Endodermal cell (in vitro differentiated cells): ENCODE measurements around the gene WTAP. TPM values are rescaled to one million over a fixed set of nuclear protein-coding genes. Genes with fewer than 3 reads are reported as not detected.

ENCODE experiments used
- DNase-seq: peaks from one replicate; pipeline ENCODE4 v3.0.0-alpha.2; 2017
- H3K27ac ChIP-seq: 2 replicates; pipeline ENCODE4 v1.5.1; 2013; ENCODE audit warnings: mild to moderate bottlenecking, low read depth, low read length, moderate library complexity
- H3K27me3 ChIP-seq: 2 replicates; pipeline ENCODE4 v1.6.1; 2013; ENCODE audit warnings: mild to moderate bottlenecking, low read length, moderate library complexity; ENCODE audit not compliant: insufficient read depth, control insufficient read depth, poor library complexity, severe bottlenecking
- H3K36me3 ChIP-seq: 2 replicates; pipeline ENCODE4 v1.7.0; 2013; ENCODE audit warnings: mild to moderate bottlenecking, low read length, moderate library complexity; ENCODE audit not compliant: control insufficient read depth, insufficient read depth
- H3K4me1 ChIP-seq: one replicate; pipeline ENCODE4 v1.7.0; 2013; ENCODE audit warnings: low read length; ENCODE audit not compliant: control insufficient read depth, insufficient read depth
- H3K4me3 ChIP-seq: 2 replicates; pipeline ENCODE4 v1.5.1; 2013; ENCODE audit warnings: mild to moderate bottlenecking, low read length, moderate library complexity
- H3K9ac ChIP-seq: 2 replicates; pipeline ENCODE4 v1.6.1; 2013; ENCODE audit warnings: mild to moderate bottlenecking, low read length, moderate library complexity; ENCODE audit not compliant: poor library complexity, severe bottlenecking; ENCODE audit errors: extremely low read depth
- H3K9me3 ChIP-seq: 2 replicates; pipeline ENCODE4 v1.6.1; 2013; ENCODE audit warnings: mild to moderate bottlenecking, low read length, moderate library complexity; ENCODE audit not compliant: control insufficient read depth
- H3K27ac Mint-ChIP-seq: 2 replicates; pipeline ENCODE4 v1.8.0; 2020; ENCODE audit warnings: mixed read lengths
- H3K27me3 Mint-ChIP-seq: 2 replicates; pipeline ENCODE4 v1.8.0; 2021; ENCODE audit warnings: mild to moderate bottlenecking, mixed read lengths; ENCODE audit not compliant: insufficient read depth
- H3K36me3 Mint-ChIP-seq: 2 replicates; pipeline ENCODE4 v1.8.0; 2020; ENCODE audit warnings: low read depth, mixed read lengths
- H3K4me1 Mint-ChIP-seq: 2 replicates; pipeline ENCODE4 v1.8.0; 2020; ENCODE audit warnings: mixed read lengths
- H3K4me3 Mint-ChIP-seq: 2 replicates; pipeline ENCODE4 v1.8.0; 2020; ENCODE audit warnings: mild to moderate bottlenecking, moderate library complexity, mixed read lengths
- H3K9me3 Mint-ChIP-seq: 2 replicates; pipeline ENCODE4 v1.8.0; 2020; ENCODE audit warnings: mild to moderate bottlenecking, mixed read lengths
- WGBS, 2 experiments: methylation state at CpG; one replicate each; pipeline versions ENCODE4 v1.1.5 to v1.1.7; 2013; ENCODE audit warnings: missing lambda C conversion rate in 2 of 2, mixed read lengths in 1 of 2; ENCODE audit not compliant: insufficient coverage in 1 of 2, insufficient read length in 1 of 2; 5-methylcytosine and 5-hydroxymethylcytosine counted together
- total RNA-seq, 2 donors: library from RNA; stranded (reverse); fragmentation: NEBNext Ultra II Directional in 1 of 2; extraction: Animal tissue kit (Norgen Biotek cat#: 25700) in 1 of 2; gene quantifications; 2 replicates in 1 of 2; 3 replicates in 1 of 2; pipeline ENCODE4 v1.2.1, GENCODE V29; 2021
- TF ChIP-seq, protein P1 (sequence below): fragments of 200-600 bp; sonication (generic); conservative IDR thresholded peaks from 2 replicates; pipeline ENCODE4 v1.5.0; 2021; ENCODE audit warnings: antibody characterized with exemption, mild to moderate bottlenecking

Gene WTAP
- total RNA-seq, 2 donors from 2014 or later = 112 to 119 TPM

DNA sequence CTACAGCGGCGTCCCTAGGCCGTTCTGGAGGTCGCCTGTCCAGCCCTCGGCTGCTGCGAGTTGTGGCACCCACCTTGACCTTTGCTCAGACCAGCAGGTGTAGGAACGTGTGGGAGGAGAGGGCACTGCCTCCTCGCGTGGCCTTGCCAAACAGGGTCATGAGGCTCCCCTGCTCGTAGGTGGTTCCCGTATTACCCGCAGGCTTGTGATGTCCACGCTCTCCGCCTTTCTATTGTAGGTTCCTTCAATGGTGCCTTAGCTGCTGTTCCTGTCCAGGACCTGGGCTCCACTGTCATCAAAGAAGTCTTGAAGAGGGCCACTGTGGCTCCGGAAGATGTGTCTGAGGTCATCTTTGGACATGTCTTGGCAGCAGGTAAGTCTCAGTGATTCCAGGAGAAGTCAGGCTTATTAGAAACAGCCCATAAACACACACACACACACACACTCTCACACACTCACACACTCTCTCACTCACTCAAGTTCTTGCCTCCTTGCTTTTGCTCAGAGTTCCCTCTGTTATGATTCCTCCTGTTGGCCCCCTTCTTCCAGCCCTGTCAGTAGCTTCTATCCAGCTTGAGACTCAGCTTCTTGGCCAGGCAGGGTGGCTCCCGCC is 35.5 kb downstream of the WTAP start:
- no peaks in the 10 kb centered on the region for H3K27me3 Mint-ChIP-seq
- WGBS, 2 experiments = 52 to 68% methylated on average over 11 to 16 of the region's 16 CpGs

DNA sequence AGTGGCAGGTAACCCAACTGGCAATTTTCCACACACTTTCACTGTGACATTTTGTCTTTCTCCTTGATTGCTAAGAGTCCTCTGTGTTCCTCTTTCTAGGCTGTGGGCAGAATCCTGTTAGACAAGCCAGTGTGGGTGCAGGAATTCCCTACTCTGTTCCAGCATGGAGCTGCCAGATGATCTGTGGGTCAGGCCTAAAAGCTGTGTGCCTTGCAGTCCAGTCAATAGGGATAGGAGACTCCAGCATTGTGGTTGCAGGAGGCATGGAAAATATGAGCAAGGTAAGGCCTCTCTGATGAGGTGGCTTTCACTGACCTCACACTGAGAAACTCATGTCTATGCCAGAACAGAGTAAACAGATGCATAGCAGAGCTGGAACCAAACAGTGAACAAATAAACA is 39.6 kb downstream of the WTAP start:
- peaks cover 80% of the 10 kb centered on the region for H3K36me3 Mint-ChIP-seq
- Histone ChIP-seq H3K9ac (no peak overlapping the region), H3K36me3 (peaks cover 87% of the 10 kb centered on the region), H3K27ac (no peak overlapping the region), H3K27me3 (no peaks in the 10 kb centered on the region), H3K4me3 (no peak overlapping the region), H3K9me3 (peaks cover 7% of the 10 kb centered on the region), H3K4me1 (no peaks in the 10 kb centered on the region)
- H3K9me3 Mint-ChIP-seq = peaks cover 15% of the 10 kb centered on the region
- H3K4me3 Mint-ChIP-seq = no peak overlapping the region
- TF ChIP-seq, protein P1, sequence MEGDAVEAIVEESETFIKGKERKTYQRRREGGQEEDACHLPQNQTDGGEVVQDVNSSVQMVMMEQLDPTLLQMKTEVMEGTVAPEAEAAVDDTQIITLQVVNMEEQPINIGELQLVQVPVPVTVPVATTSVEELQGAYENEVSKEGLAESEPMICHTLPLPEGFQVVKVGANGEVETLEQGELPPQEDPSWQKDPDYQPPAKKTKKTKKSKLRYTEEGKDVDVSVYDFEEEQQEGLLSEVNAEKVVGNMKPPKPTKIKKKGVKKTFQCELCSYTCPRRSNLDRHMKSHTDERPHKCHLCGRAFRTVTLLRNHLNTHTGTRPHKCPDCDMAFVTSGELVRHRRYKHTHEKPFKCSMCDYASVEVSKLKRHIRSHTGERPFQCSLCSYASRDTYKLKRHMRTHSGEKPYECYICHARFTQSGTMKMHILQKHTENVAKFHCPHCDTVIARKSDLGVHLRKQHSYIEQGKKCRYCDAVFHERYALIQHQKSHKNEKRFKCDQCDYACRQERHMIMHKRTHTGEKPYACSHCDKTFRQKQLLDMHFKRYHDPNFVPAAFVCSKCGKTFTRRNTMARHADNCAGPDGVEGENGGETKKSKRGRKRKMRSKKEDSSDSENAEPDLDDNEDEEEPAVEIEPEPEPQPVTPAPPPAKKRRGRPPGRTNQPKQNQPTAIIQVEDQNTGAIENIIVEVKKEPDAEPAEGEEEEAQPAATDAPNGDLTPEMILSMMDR = no peak
- H3K4me1 Mint-ChIP-seq = peaks cover 7% of the 10 kb centered on the region
- no peak overlapping the region for H3K27ac Mint-ChIP-seq
- H3K27me3 Mint-ChIP-seq = no peaks in the 10 kb centered on the region
- DNase-seq = no peak

More for the DNA sequence above, 35.5 kb downstream of the WTAP start:
- Mint-ChIP-seq H3K4me3 (peak overlapping the region; percentile 87), H3K27ac (peak overlapping the region; percentile 96), H3K4me1 (peaks cover 21% of the 10 kb centered on the region), H3K36me3 (peaks cover 53% of the 10 kb centered on the region), H3K9me3 (no peaks in the 10 kb centered on the region)
- H3K36me3 ChIP-seq = peaks cover 72% of the 10 kb centered on the region
- peak overlapping the region; percentile 82 for H3K4me3 ChIP-seq
- H3K4me1 ChIP-seq = peaks cover 4% of the 10 kb centered on the region
- TF ChIP-seq, protein P1 = no peak
- H3K9me3 ChIP-seq = no peaks in the 10 kb centered on the region
- H3K27me3 ChIP-seq = no peaks in the 10 kb centered on the region
- no peak for DNase-seq
- peak overlapping the region; percentile 49 for H3K27ac ChIP-seq
- peak overlapping the region; percentile 33 for H3K9ac ChIP-seq

DNA sequence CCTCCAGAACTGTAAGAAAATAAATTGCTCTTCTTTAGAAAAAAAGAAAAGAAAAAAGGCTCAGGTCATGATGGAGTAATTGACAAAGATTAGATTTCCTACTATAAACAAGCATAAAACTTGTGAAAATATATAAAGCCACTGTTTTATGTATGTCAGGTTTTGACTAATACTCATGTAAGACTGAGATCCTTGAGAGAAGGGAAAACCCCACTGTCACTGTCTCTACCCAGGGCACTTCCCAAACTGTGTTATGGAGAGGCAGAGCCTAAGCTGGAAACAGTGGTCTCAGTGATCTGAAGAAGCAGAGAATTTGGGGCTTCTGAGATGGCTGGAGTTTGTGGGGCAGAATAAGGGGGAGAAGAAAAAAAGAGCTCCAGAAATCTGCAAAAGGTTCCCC is 42.2 kb downstream of the WTAP start:
- no peak overlapping the region for H3K27ac Mint-ChIP-seq
- Histone ChIP-seq H3K4me3 (no peak overlapping the region), H3K27ac (no peak overlapping the region), H3K9me3 (peaks cover 7% of the 10 kb centered on the region), H3K9ac (no peak overlapping the region), H3K4me1 (no peaks in the 10 kb centered on the region), H3K27me3 (no peaks in the 10 kb centered on the region), H3K36me3 (peaks cover 93% of the 10 kb centered on the region)
- no peak overlapping the region for H3K4me3 Mint-ChIP-seq
- peaks cover 3% of the 10 kb centered on the region for H3K4me1 Mint-ChIP-seq
- DNase-seq = no peak
- no peaks in the 10 kb centered on the region for H3K27me3 Mint-ChIP-seq
- H3K36me3 Mint-ChIP-seq = peaks cover 88% of the 10 kb centered on the region
- TF ChIP-seq, protein P1 = no peak
- peaks cover 16% of the 10 kb centered on the region for H3K9me3 Mint-ChIP-seq
